ENCODE measurements around the gene KRTAP17-1.
"Not testable (repeated sequence)": the region's sequence is repeated elsewhere in the genome, so short reads cannot be mapped to it uniquely, and the experiment has no call there.

Gene KRTAP17-1

DNA sequence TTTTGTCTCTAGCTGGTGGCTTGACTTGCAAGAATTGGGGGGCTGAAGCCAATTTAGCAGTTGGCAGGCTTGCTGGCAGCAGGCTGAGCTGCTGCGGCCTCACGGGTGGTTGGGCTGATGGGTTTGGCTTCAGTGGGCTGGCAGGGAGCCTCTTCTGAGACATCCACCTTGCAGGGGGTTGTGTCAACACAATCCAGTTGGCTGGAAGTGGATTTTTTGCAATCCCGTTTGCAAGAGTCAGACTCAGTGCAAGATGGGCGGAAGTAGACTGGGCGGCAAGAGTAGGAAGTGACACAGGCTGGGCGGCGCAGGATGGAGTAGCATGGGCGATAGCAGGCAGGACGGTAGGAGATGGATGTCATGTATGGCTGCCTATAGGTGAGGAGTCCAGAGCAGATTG, 7.9 kb downstream of the KRTAP17-1 start:
- DNase-seq (ENCODE audit: insufficient read length, low spot score) (no peak), FAIRE-seq (peak; percentile 65)

DNA sequence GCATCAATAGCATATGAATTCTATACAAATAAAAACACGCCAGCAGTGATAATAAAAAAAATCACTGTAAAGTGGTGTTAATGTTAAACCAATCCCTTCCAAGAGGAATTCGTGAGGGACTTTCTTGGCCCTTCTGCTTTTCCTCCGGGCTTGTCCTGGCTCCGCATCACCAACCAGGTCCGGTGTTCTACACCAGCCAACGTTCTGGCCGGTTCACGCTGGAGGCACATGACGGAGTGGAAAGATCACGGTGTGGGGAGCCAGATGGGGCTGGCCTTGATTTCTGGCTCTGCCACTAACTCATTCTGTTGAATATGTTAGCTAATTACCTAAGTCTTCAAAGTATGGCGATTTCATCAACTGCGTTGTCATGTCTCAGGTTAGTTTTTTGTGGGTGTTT, 11.4 kb downstream of the KRTAP17-1 start:
- DNase-seq (ENCODE audit: insufficient read length, low spot score) (no peak), FAIRE-seq (no peak)

DNA sequence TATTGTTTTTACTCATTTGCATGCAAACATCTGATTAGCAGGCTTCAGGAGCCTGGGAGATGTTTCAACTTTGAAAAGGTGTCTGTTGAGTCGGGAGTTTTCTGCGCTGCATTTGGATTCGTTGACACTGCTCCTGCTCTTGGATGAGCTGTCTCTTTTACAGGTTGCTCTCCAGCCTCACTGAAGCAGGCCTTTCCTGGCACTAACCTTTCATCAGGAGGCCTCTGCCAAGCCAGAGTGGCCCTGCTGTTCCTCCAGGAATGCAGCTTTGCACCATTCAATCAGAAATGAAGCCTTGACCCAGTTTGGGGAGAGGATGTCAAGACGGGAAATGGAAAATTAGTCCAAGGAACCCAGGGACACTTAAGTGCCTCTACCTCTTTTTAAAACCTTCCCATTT, 12.5 kb downstream of the KRTAP17-1 start:
- FAIRE-seq = no peak
- no peak for DNase-seq (ENCODE audit: insufficient read length, low spot score)

DNA sequence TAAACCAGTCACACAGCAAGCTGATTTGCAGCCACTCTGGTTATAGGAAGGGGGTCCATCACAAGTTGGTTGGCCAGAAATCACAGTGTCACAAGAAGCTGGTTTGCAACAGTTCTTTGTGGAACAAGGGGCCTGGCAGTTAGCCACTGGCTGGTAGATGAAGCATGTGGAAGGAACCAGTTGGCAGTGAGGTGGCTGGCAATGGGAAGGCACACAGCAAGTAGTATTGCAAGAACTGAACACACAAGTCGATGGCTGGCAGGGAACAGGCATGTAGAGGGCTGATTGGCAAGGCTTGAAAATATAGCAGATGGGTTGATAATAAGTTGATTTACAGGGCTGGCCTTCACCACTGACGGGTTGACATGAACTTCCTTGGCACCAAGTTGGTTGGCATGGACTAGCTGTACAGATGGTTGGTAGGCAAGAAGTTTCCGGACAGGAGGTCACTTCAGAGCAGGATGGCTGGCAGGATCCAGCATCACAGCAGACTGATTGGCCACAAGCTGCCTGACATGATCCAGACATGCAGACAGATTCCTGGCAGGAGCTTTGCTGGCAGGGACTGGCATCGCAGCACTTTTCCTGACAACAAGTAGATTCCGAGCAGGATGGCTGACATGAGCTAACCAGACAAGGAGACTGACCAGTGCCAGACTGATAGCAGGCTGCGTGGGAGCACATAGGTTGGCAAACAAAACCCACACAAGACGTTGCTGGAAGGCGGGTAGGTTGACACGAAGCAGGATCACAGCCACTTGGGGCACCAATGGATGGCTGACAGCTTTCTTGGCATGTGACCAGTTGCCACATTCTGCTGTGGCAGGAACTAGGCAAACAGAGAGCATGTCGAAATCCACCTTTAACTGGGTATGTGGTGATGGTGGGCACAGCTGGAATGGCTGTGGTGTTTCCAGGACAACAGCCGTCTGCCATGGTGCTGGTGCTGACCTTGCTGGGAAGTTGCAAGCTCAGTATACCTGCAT, 13.3 kb downstream of the KRTAP17-1 start, which contains the start of gene KRTAP29-1:
TSS of gene KRTAP29-1 (minus strand) at position 936 of the 986 bp plus-strand sequence. CDS start at position 936, 0 bp downstream.
- peak; percentile 82 for FAIRE-seq
- DNase-seq (ENCODE audit: insufficient read length, low spot score) = no peak

DNA sequence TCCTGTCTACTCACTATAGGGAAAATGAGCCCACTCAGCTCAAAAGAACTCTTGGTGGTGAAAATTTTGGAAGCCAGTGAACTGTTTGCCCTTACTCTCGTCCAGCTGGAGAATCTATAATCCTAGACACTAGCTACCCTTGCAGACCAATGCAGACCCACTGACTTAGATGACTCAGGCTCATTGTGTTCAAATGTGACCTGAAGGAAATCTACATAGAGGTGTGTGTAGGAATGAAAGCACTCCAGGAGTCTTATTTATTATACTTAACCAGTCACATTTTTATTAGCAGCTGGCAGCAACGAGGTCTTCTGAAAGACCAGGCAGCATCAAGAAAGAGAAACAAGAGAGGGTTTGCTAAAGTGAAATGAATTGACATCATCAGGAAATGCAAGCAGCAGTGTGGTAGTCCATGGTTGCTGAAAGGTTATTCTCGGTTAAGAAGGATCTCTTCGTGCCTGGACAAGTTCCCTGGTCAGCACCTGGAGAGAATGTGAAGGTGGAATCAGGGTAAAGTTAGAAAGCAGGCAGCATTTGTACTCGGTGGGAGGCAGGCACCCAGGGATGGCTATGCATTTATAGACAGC, 14.2 kb downstream of the KRTAP17-1 start:
- FAIRE-seq = no peak

DNA sequence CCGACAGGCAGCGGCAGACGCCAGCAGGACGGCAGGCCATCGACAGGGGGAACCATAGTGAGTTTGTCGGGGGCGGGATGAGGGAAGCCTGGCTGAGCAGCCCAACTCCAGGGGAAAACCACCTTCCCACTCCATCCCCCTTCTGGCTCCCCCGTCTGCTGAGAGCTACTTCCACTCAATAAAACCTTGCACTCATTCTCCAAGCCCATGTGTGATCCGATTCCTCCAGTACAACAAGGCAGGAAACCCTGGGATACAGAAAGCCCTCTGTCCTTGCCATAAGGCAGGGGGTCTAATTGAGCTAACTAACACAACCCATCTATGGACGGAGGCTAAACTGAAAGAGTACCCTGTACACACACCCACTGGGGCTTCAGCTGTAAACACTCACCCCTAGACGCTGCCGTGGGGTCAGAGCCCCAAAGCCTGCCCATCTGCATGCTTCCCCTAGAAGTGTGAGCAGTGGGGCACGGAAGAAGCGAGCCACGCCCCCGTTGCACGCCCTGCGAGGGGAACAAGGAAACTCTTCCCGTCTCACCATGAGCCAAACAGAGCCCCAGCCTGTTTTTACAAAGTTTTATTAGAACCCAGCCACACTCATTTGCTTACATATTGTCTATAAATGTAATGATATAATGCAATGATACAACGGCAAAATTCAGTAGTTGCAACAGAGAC, 16.9 kb downstream of the KRTAP17-1 start:
- FAIRE-seq = peak; percentile 52
- DNase-seq (ENCODE audit: insufficient read length, low spot score) = no peak

More for the DNA sequence above, 14.2 kb downstream of the KRTAP17-1 start:
- DNase-seq (ENCODE audit: insufficient read length, low spot score) = no peak

- DNase-seq (ENCODE audit: insufficient read length, low spot score) (no peak), FAIRE-seq (no peak)
These were observed 18.7 kb downstream of the KRTAP17-1 start for GRCh38 chr17:41296846-41297245.

- no peak for FAIRE-seq
- no peak for DNase-seq (ENCODE audit: insufficient read length, low spot score)
These were observed 21.5 kb downstream of the KRTAP17-1 start for GRCh38 chr17:41294016-41294415.

GRCh38 chr17:41287050-41287449, 28.5 kb downstream of the KRTAP17-1 start:
- DNase-seq (ENCODE audit: insufficient read length, low spot score) (no peak), FAIRE-seq (no peak)

GRCh38 chr17:41284546-41284945, 31.0 kb downstream of the KRTAP17-1 start:
- no peak for DNase-seq (ENCODE audit: insufficient read length, low spot score)
- peak; percentile 57 for FAIRE-seq

DNA sequence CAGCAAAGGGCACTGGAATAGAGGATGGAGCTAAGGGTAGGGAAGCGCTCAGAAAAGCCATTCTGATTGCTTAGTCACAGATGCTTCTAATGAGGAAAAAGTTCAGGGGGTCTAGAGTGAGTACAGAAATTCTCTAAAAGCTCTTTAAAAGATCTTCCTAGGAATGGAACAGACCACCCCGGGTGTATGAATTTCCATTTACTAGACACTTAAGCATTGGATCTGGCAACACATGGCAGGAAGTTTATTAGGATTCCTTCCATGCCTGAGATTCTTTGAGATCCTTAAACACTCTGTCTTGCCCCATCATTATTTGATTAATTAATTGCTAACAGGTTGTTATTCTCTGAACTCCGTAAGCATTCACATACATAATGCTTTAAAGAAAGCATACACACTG, 31.5 kb downstream of the KRTAP17-1 start:
- DNase-seq (ENCODE audit: insufficient read length, low spot score) (peak; percentile 57), FAIRE-seq (no peak)

- peak; percentile 71 for FAIRE-seq
- no peak for DNase-seq (ENCODE audit: insufficient read length, low spot score)
These were observed 37.1 kb downstream of the KRTAP17-1 start for GRCh38 chr17:41278176-41278955.

- DNase-seq (ENCODE audit: insufficient read length, low spot score) = not testable (repeated sequence)
- FAIRE-seq = peak; percentile 55
These were observed 39.8 kb downstream of the KRTAP17-1 start, which contains the start of gene KRTAP9-7 for GRCh38 chr17:41275648-41276190. Gene KRTAP9-7 (plus strand): TSS chr17:41275698. CDS start chr17:41275698, 0 bp downstream.

DNA sequence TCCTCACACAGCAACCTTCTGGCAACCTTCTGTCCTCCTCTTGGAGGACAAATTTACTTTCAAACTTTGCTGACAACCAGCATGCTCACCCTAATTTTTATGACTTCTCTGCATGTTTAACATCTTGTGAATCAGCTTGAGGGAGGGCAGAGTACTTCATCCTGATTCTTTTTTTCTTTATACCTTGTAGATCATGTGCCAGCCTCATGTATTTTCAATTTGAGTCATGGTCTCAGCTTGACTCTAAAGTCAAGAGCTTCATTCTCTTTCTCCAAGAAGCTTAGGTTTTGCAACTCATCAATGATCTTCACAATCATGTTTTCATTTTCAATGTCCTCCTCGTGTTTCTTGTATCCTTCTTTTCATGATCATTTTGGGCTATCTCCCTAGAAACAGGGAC, 43.7 kb downstream of the KRTAP17-1 start:
- FAIRE-seq (no peak), DNase-seq (ENCODE audit: insufficient read length, low spot score) (no peak)

DNA sequence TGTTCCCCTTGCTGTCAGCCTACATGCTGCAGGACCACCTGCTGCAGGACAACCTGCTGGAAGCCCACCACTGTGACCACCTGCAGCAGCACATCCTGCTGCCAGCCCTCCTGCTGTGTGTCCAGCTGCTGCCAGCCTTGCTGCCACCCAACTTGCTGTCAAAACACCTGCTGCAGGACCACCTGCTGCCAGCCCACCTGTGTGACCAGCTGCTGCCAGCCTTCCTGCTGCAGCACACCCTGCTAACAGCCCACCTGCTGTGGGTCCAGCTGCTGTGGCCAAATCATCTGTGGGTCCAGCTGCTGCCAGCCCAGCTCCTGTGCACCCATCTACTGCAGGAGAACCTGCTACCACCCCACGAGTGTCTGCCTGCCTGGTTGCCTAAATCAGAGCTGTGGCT, 44.2 kb downstream of the KRTAP17-1 start:
- not testable (repeated sequence) for DNase-seq (ENCODE audit: insufficient read length, low spot score); FAIRE-seq

DNA sequence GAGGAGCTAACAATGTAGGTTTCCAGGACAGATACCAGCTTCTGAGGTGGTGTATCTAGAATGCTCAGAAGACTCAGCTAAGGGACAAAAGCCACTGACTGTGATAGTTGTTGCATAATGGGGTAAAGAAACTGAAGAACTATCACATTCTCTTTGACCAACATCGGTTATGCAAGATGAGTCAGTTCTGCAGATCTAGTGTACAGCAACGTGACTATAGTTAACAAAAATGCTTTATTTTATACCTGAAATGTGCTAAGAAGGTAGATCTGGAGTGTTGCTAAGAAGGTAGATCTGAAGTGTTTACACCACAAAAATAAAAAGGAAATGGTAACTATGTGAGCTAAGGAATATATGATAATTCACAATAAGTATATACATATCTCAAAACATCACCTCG, 47.8 kb downstream of the KRTAP17-1 start:
- DNase-seq (ENCODE audit: insufficient read length, low spot score) (no peak), FAIRE-seq (no peak)

- FAIRE-seq = no peak
- DNase-seq (ENCODE audit: insufficient read length, low spot score) = no peak
These were observed 50.4 kb downstream of the KRTAP17-1 start, which contains the start of gene KRTAP9-6 for GRCh38 chr17:41265078-41265477. Gene KRTAP9-6 (plus strand): TSS chr17:41265378. CDS start chr17:41265378, 0 bp downstream.
